T follicular helper cell (primary cell): Measurements from ENCODE around the gene ACKR3.

ENCODE experiments used
- DNase-seq: peaks from one replicate; pipeline ENCODE4 v3.0.0-alpha.2; 2020; ENCODE audit warnings: low read depth

ACKR3 gene

GRCh38 chr2:236610991-236611821, 41.6 kb downstream of the ACKR3 start:
- no peak for DNase-seq

GRCh38 chr2:236612737-236613136, 43.1 kb downstream of the ACKR3 start:
- DNase-seq: no peak

- DNase-seq: no peak
These were observed 44.0 kb downstream of the ACKR3 start for GRCh38 chr2:236613612-236614011.

DNA sequence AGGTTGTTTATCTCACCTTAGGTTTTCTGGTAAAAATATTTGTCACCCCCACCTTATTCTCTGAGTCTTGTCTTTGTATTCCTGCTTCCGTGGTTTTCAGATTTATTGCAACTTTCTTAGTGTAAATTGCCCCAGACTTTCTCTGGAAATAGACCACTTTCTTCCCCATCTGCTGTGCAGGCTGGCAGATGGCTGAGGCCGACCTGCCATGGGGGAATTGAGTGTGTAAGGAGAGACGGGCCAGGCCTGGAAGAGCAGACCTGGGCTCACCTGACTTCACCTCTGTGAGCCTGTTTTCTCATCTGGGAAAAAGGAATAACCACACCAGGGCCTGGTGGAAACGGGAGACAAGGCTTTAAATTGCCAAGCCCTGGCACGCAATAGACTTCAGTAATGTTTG, 44.9 kb downstream of the ACKR3 start:
- DNase-seq: no peak

GRCh38 chr2:236616031-236616430, 46.4 kb downstream of the ACKR3 start:
- DNase-seq: no peak

GRCh38 chr2:236616624-236617023, 47.0 kb downstream of the ACKR3 start:
- DNase-seq: no peak

- DNase-seq: no peak
These were observed 47.7 kb downstream of the ACKR3 start for GRCh38 chr2:236617221-236617737.

DNA sequence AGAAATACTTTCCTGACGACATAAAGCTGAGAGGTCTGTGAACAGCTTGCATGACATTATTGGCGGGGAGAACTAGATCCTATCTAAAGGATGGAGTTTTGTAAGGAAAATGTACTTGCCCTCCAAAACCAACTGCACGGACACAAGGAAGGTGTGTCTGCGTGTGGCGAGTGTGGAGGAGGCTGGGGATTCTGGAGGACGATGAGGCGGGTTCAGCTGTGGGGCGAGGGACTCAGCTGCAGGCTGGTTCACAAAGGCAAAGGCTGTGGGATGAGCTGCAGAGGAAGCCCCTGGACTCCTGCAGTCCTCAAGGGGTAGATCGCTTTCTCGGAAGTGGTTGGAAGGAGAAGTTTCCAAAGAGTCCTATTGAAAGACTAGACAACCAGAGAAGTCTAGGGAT, 48.2 kb downstream of the ACKR3 start:
- DNase-seq: no peak

DNA sequence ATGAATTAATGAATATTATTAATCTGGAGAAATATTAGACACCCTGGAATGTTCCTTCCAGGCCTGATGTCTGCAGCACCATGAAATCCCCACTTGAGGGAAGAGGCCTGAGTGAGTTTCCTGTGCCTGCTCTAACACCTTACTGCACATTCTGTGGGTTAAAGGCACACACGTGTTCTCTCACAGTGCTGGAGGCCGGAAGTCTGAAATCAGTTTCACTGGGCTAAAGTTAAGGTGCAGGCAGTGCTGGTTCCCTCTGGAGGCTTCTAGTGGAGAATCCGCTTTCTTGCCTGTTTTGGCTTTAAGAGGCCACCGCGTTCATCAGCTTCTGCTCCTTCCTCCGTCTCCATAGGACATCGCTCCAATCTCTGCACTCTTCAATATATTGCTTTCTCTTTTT, 48.7 kb downstream of the ACKR3 start:
- no peak for DNase-seq

GRCh38 chr2:236619910-236620612, 50.4 kb downstream of the ACKR3 start:
- no peak for DNase-seq

DNA sequence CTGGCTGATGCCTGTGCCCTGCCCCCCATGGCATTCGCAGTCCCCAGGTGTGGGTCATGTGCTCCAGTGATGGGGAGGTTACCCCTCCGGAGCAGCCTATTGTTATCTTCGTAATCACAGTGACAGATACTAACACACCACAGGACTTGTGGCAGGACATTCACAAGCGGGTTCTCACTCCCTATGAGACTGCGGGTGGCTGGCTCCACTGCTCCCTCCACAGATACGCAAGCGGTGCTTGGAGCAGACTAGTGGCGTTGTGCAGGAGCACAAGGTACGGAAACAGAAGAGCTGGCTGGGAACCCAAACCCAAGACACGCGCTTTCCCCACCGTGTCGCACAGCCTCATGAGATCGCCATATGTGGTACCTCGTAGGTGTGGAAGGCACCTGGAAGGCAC, 52.2 kb downstream of the ACKR3 start:
- no peak for DNase-seq

GRCh38 chr2:236622201-236622600, 52.6 kb downstream of the ACKR3 start:
- DNase-seq: no peak

GRCh38 chr2:236622660-236623059, 53.0 kb downstream of the ACKR3 start:
- DNase-seq: no peak

DNA sequence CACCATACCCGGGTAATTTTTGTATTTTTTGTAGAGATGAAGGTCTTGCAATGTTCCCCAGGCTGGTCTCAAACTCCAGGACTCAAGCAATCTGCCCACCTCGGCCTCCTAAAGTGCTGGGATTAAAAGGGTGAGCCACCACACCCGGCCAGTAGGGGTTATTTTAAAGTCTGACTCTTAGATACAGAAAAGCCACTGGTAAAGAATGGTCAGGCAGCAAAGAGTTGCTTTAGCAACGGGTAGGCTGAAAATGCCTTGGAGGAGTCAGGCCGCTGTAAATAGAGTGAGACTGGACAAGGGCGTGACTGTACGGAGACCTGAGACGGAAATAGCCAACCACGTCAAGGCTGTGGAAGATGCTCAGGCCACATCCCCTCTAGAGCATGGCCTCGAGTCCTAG, 54.2 kb downstream of the ACKR3 start:
- no peak for DNase-seq

- no peak for DNase-seq
These were observed 55.6 kb downstream of the ACKR3 start for GRCh38 chr2:236625156-236625690.

- no peak for DNase-seq
These were observed 56.9 kb downstream of the ACKR3 start for GRCh38 chr2:236626391-236627150.

DNA sequence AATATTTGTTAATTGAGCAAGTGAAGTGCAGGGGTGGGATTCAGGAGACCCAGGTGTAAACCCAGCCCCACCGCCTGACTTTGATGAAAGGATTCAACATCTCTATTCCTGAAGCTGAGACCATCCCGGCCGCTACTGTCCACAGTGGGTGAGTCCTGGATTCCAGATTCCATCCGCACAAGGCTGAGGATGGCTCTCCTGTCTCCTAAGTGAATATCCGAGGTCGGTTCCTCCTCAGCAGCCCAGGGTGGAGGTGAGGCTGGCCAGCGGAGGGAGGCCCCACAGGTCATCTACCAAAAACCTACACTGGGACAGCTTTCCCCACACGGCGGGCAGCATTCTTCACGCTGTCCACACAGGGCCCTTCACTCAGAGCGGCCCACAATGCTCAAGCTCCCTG, 57.6 kb downstream of the ACKR3 start:
- DNase-seq: no peak

DNA sequence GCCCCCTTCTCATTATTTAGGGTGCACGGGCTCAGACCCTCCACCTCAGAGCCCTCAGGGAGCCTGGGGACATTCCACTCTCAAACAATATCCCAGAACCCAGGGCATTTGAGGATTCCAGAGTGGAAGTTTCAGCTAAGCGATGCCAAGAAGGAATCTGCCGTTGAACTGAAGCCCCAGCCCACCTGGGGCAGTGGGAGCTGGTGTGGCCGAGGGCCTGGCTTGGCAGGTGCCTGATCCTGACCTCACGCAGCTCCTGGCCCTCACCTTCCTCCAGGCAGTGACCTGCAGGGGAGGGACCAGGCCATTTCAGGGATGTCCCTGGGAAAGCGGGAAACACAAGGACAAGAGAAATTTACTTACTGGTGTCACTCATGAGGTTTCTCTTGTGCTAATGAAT, 58.2 kb downstream of the ACKR3 start:
- no peak for DNase-seq

DNA sequence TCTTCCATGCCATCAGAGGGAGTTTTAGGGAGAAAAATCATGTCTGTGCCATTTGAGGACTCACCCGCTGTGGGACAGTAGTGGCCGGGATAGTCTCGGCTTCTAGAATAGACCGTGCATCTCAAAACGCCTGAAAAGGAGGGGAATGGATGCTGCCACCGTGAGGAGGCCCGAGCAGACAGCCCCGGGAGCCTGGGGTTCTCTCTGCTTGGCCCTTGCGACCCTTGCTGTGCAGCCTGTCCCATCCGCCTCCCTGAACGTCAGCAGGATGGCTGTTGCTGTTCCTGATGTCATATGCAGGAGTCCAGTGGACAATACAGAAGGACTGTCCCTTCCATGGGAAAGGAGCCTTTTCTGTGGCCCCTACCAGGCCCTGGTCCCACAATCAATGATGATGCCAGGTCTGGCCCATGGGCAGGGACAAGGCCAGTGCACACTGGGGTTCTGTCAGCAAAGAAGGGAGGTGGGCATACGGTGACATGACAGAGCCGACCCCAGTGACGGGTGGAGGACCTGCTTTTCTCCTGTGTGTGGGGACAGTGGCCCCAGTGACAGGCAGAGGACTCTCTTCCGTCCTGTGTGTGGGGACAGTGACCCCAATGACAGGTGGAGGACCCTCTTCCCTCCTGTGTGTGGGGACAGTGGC, 58.8 kb downstream of the ACKR3 start:
- DNase-seq: no peak

GRCh38 chr2:236628981-236629605, 59.5 kb downstream of the ACKR3 start:
- no peak for DNase-seq
